Erythroblast (primary cell): ENCODE results near the gene PSAPL1.

Source experiments
- GATA1 ChIP-seq: IDR thresholded peaks from 2 replicates; pipeline ENCODE4 v1.6.1; 2011; ENCODE audit warnings: low read depth, mild to moderate bottlenecking, control low read depth, low read length, moderate library complexity
- POLR2A ChIP-seq: IDR thresholded peaks from 2 replicates; pipeline ENCODE4 v1.6.1; 2011; ENCODE audit warnings: mild to moderate bottlenecking, low read length

GRCh38 chr4:7411491-7411890 is 23.2 kb downstream of the PSAPL1 start:
- TF ChIP-seq POLR2A (no peak), GATA1 (no peak)
